PC-3 (cell line): Measurements from ENCODE around the gene ACVRL1. TPM values are rescaled to one million over a fixed set of nuclear protein-coding genes. Genes with fewer than 3 reads are reported as not detected.

Source experiments
- ATAC-seq: fragments of 200-7000 bp; cut with Tn5 transposase; 2 replicates; pipeline ENCODE4 v1.9.1; 2020; ENCODE audit warnings: mild to moderate bottlenecking, moderate library complexity
- BruUV-seq: library from RNA; stranded (reverse); fragments of 400-500 nt; replicated peaks from 2 replicates; lab custom pipeline; 2021; lab: Mats Ljungman, UMichigan
- CTCF ChIA-PET: fragments of 300-600 bp; sonication (Branson Sonifier 250); formaldehyde crosslinking; loops from one replicate; lab custom pipeline; 2022; ENCODE audit warnings: antibody characterized with exemption; lab: Charles Lee
- POLR2A ChIA-PET: fragments of 300-600 bp; sonication (Branson Sonifier 250); formaldehyde crosslinking; loops from one replicate; lab custom pipeline; 2022; ENCODE audit warnings: antibody characterized with exemption; ENCODE audit not compliant: unreplicated experiment; lab: Charles Lee
- DNase-seq: peaks from one replicate; pipeline ENCODE4 v3.0.0-alpha.2; 2015
- H2AFZ ChIP-seq: fragments of 300-600 bp; sonication (generic); 2 replicates; pipeline ENCODE4 v1.6.0; 2016; ENCODE audit warnings: antibody characterized with exemption, low read length
- H3F3A ChIP-seq: fragments of 300-600 bp; sonication (generic); one replicate; pipeline ENCODE4 v1.6.0; 2017; ENCODE audit warnings: antibody characterized with exemption, low read length, control low read depth, mild to moderate bottlenecking; ENCODE audit not compliant: unreplicated experiment
- H3K27ac ChIP-seq: fragments of 300-600 bp; sonication (generic); 2 replicates; pipeline ENCODE4 v1.5.1; 2016; ENCODE audit warnings: mild to moderate bottlenecking, low read length
- H3K27me3 ChIP-seq: fragments of 300-600 bp; sonication (generic); 2 replicates; pipeline ENCODE4 v1.6.1; 2016; ENCODE audit warnings: low read length, mixed read lengths
- H3K36me3 ChIP-seq: fragments of 300-600 bp; sonication (generic); 2 replicates; pipeline ENCODE4 v1.6.1; 2016; ENCODE audit warnings: low read depth, mixed run types, low read length, mixed read lengths
- H3K4me1 ChIP-seq: fragments of 300-600 bp; sonication (generic); 2 replicates; pipeline ENCODE4 v1.5.1; 2016; ENCODE audit warnings: low read length; ENCODE audit not compliant: insufficient read depth
- H3K4me2 ChIP-seq: fragments of 300-600 bp; sonication (generic); 2 replicates; pipeline ENCODE4 v1.6.0; 2016; ENCODE audit warnings: low read length
- H3K4me3 ChIP-seq: fragments of 300-600 bp; sonication (generic); 2 replicates; pipeline ENCODE4 v1.5.1; 2016; ENCODE audit warnings: mild to moderate bottlenecking, low read length, mixed read lengths
- H3K79me2 ChIP-seq: fragments of 300-600 bp; sonication (generic); 2 replicates; pipeline ENCODE4 v1.6.1; 2017; ENCODE audit warnings: low read length, mixed read lengths
- H3K9ac ChIP-seq: fragments of 300-600 bp; sonication (generic); 2 replicates; pipeline ENCODE4 v1.6.0; 2016; ENCODE audit warnings: mild to moderate bottlenecking, low read length
- H3K9me2 ChIP-seq: fragments of 300-600 bp; sonication (generic); replicated peaks from 2 replicates; pipeline ENCODE4 v1.6.1; 2016; ENCODE audit warnings: mixed run types, low read length, mixed read lengths
- H3K9me3 ChIP-seq: fragments of 300-600 bp; sonication (generic); 2 replicates; pipeline ENCODE4 v1.6.1; 2016; ENCODE audit warnings: low read length, mixed read lengths
- H4K20me1 ChIP-seq: fragments of 300-600 bp; sonication (generic); 2 replicates; pipeline ENCODE4 v1.6.1; 2016; ENCODE audit warnings: low read length, mixed read lengths
- CTCF ChIP-seq: fragments of 300-600 bp; sonication (generic); conservative IDR thresholded peaks from 2 replicates; pipeline ENCODE4 v1.5.1; 2017; ENCODE audit warnings: antibody characterized with exemption, low read depth, mild to moderate bottlenecking, low read length
- EZH2 ChIP-seq: fragments of 300-600 bp; sonication (generic); IDR thresholded peaks from one replicate; pipeline ENCODE4 v1.6.1; 2017; ENCODE audit warnings: antibody characterized with exemption, mild to moderate bottlenecking, low read length; ENCODE audit not compliant: unreplicated experiment
- EZH2phosphoT487 ChIP-seq: fragments of 300-600 bp; sonication (generic); IDR thresholded peaks from 2 replicates; pipeline ENCODE4 v1.6.1; 2018; ENCODE audit warnings: mild to moderate bottlenecking, antibody characterized with exemption, low read length, borderline replicate concordance
- intact Hi-C: fragments of 100-400 bp; cut with micrococcal nuclease; formaldehyde crosslinking; loops from 2 replicates; pipeline ENCODE4 v1.9.0; 2023
- total RNA-seq: library from RNA; depleted of rRNA; stranded (reverse); fragments of >200 nt; gene quantifications from 2 replicates; pipeline ENCODE4 v1.2.3, GENCODE V29; 2014

ACVRL1 gene
- total RNA-seq, 1 experiment from 2014 or later = not detected

- intact Hi-C loops = no loop called here
- H3K27me3 ChIP-seq = no peaks in the 10 kb centered on the region
- H3K27ac ChIP-seq = no peak overlapping the region
- H3K79me2 ChIP-seq = no peaks in the 10 kb centered on the region
- H3F3A ChIP-seq = no peaks in the 10 kb centered on the region
- no peak for ATAC-seq
- no peak overlapping the region for H3K4me2 ChIP-seq
- H3K9ac ChIP-seq = no peak overlapping the region
- H3K4me3 ChIP-seq = no peak overlapping the region
- BruUV-seq = no TSS peak
- H3K4me1 ChIP-seq = no peaks in the 10 kb centered on the region
- CTCF ChIA-PET = interaction anchor here (0.7 kb wide), 1 partner anchor 129 kb away, joined by 4 read pairs; no protein-coding TSS in a partner anchor
- no peak for DNase-seq
- H3K36me3 ChIP-seq = no peaks in the 10 kb centered on the region
- TF ChIP-seq CTCF (no peak), EZH2phosphoT487 (no peak), EZH2 (no peak)
- H4K20me1 ChIP-seq = no peaks in the 10 kb centered on the region
- no peaks in the 10 kb centered on the region for H3K9me2 ChIP-seq
- POLR2A ChIA-PET = no interaction called here
- no peaks in the 10 kb centered on the region for H3K9me3 ChIP-seq
- H2AFZ ChIP-seq = no peak overlapping the region
These were observed 11.1 kb upstream of the ACVRL1 start for GRCh38 chr12:51896236-51896635.

GRCh38 chr12:51897181-51897580 is 10.1 kb upstream of the ACVRL1 start:
- Histone ChIP-seq H3K79me2 (no peaks in the 10 kb centered on the region), H3K4me2 (no peak overlapping the region), H2AFZ (no peak overlapping the region), H3K27ac (no peak overlapping the region), H3K4me3 (no peak overlapping the region), H4K20me1 (no peaks in the 10 kb centered on the region), H3K36me3 (no peaks in the 10 kb centered on the region), H3K9me3 (no peaks in the 10 kb centered on the region), H3K27me3 (no peaks in the 10 kb centered on the region), H3K4me1 (no peaks in the 10 kb centered on the region), H3F3A (no peaks in the 10 kb centered on the region), H3K9ac (no peak overlapping the region), H3K9me2 (no peaks in the 10 kb centered on the region)
- BruUV-seq = no TSS peak
- TF ChIP-seq EZH2phosphoT487 (no peak), CTCF (no peak), EZH2 (no peak)
- no peak for ATAC-seq
- intact Hi-C loops = no loop called here
- POLR2A ChIA-PET = no interaction called here
- DNase-seq = no peak
- CTCF ChIA-PET = no interaction called here

DNA sequence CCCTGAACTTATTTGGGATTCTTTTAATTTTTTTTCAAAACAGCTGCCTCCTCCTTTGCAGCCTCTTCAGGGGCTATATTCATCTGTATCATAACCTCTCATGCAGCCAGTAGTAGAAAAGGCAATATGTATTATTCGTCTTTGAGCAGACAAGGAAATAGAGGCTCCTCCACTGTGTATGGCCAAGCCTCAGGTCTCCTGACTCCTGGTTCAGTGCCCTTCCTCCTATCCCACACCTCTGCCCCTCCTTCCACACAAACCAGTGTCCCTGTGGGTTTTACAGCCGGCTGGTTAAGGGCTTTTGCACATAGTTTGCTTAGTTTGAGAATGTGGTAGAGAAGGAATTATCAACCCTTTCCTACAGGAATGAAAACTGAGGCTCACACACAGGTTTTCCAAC is 8.8 kb upstream of the ACVRL1 start:
- no peaks in the 10 kb centered on the region for H4K20me1 ChIP-seq
- DNase-seq = no peak
- H2AFZ ChIP-seq = no peak overlapping the region
- no peak for ATAC-seq
- TF ChIP-seq CTCF (no peak), EZH2phosphoT487 (no peak), EZH2 (no peak)
- H3K79me2 ChIP-seq = no peaks in the 10 kb centered on the region
- intact Hi-C loops = no loop called here
- no peaks in the 10 kb centered on the region for H3K27me3 ChIP-seq
- no peaks in the 10 kb centered on the region for H3K36me3 ChIP-seq
- CTCF ChIA-PET = no interaction called here
- no TSS peak for BruUV-seq
- H3K4me1 ChIP-seq = no peaks in the 10 kb centered on the region
- H3K27ac ChIP-seq = no peak overlapping the region
- H3K9ac ChIP-seq = no peak overlapping the region
- H3K4me3 ChIP-seq = no peak overlapping the region
- H3K4me2 ChIP-seq = no peak overlapping the region
- H3K9me2 ChIP-seq = no peaks in the 10 kb centered on the region
- H3F3A ChIP-seq = no peaks in the 10 kb centered on the region
- no peaks in the 10 kb centered on the region for H3K9me3 ChIP-seq
- POLR2A ChIA-PET = no interaction called here
